Muscle layer of duodenum (tissue), 2 donors: ENCODE data around the gene ATPAF1.

Experiments used
- H3K27ac ChIP-seq: one replicate; pipeline ENCODE4 v1.7.0; 2013; ENCODE audit warnings: mild to moderate bottlenecking, low read length
- H3K27me3 ChIP-seq: one replicate; pipeline ENCODE4 v1.7.0; 2013; ENCODE audit warnings: low read depth, mild to moderate bottlenecking, control low read depth, low read length
- H3K36me3 ChIP-seq, 2 donors: one replicate each; pipeline ENCODE4 v1.7.0; 2013; ENCODE audit warnings: low read length in 2 of 2, control low read depth in 1 of 2, mild to moderate bottlenecking in 1 of 2; ENCODE audit not compliant: insufficient read depth in 2 of 2, control insufficient read depth in 1 of 2
- H3K4me1 ChIP-seq, 2 donors: one replicate each; pipeline ENCODE4 v1.7.0; 2013; ENCODE audit warnings: low read length in 2 of 2, mild to moderate bottlenecking in 2 of 2, control low read depth in 1 of 2, moderate library complexity in 1 of 2; ENCODE audit not compliant: insufficient read depth in 2 of 2, control insufficient read depth in 1 of 2
- H3K4me3 ChIP-seq, 2 donors: one replicate each; pipeline ENCODE4 v1.7.0; 2013; ENCODE audit warnings: low read length in 2 of 2, low read depth in 1 of 2, mild to moderate bottlenecking in 1 of 2
- H3K9me3 ChIP-seq, 2 donors: one replicate each; pipeline ENCODE4 v1.7.0; 2013; ENCODE audit warnings: low read length in 2 of 2, control low read depth in 1 of 2, mild to moderate bottlenecking in 1 of 2; ENCODE audit not compliant: control insufficient read depth in 1 of 2
- donor health status: healthy.

ATPAF1 gene

GRCh38 chr1:46623743-46624644, 44.2 kb downstream of the ATPAF1 start:
- H3K4me3 ChIP-seq = no peak overlapping the region
- no peak overlapping the region for H3K27ac ChIP-seq
- peaks cover 0 to 3% of the 10 kb centered on the region in 2 donors for H3K4me1 ChIP-seq
- no peaks in the 10 kb centered on the region for H3K27me3 ChIP-seq
- H3K36me3 ChIP-seq = peaks cover 0 to under 1% of the 10 kb centered on the region in 2 donors
- H3K9me3 ChIP-seq = no peaks in the 10 kb centered on the region

GRCh38 chr1:46622344-46622743, 45.8 kb downstream of the ATPAF1 start:
- Histone ChIP-seq H3K27ac (no peak overlapping the region), H3K27me3 (no peaks in the 10 kb centered on the region), H3K4me3 (no peak overlapping the region), H3K36me3 (no peaks in the 10 kb centered on the region), H3K4me1 (peaks cover 0 to 5% of the 10 kb centered on the region in 2 donors), H3K9me3 (no peaks in the 10 kb centered on the region)

DNA sequence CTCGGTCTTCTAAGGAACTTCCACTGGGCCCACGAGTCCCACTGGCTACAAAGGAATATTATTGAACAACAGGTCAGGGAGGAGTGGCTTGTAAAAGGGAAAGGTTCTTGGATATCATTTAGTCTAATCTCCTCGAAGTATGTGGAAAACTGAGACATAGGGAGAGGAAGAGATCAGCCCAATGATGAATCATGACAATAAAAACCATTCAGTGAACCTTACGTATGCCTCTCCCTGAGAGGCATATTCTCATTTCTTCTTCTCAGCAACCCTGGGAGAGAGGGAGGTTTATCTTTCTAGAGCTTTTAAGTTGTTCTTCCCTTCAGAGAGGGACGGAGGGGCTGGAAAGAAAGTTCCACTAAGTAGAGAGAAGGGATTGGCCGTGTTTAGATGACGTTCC, 46.2 kb downstream of the ATPAF1 start:
- Histone ChIP-seq H3K27ac (no peak overlapping the region), H3K27me3 (no peaks in the 10 kb centered on the region), H3K4me3 (no peak overlapping the region), H3K9me3 (no peaks in the 10 kb centered on the region), H3K36me3 (no peaks in the 10 kb centered on the region), H3K4me1 (peaks cover 0 to 8% of the 10 kb centered on the region in 2 donors)

- peaks cover 10 to 16% of the 10 kb centered on the region in 2 donors for H3K4me1 ChIP-seq
- H3K27me3 ChIP-seq = no peaks in the 10 kb centered on the region
- H3K9me3 ChIP-seq = no peaks in the 10 kb centered on the region
- H3K4me3 ChIP-seq = no peak overlapping the region
- no peak overlapping the region for H3K27ac ChIP-seq
- H3K36me3 ChIP-seq = no peaks in the 10 kb centered on the region
These were observed 48.4 kb downstream of the ATPAF1 start for GRCh38 chr1:46619656-46620258.

- no peaks in the 10 kb centered on the region for H3K36me3 ChIP-seq
- H3K27ac ChIP-seq = no peak overlapping the region
- H3K4me1 ChIP-seq = peaks cover 17 to 25% of the 10 kb centered on the region in 2 donors
- no peak overlapping the region for H3K4me3 ChIP-seq
- H3K27me3 ChIP-seq = no peaks in the 10 kb centered on the region
- no peaks in the 10 kb centered on the region for H3K9me3 ChIP-seq
These were observed 49.3 kb downstream of the ATPAF1 start for GRCh38 chr1:46618754-46619415.

- Histone ChIP-seq H3K4me3 (no peak overlapping the region), H3K9me3 (no peaks in the 10 kb centered on the region), H3K27me3 (no peaks in the 10 kb centered on the region), H3K4me1 (peaks cover 23 to 36% of the 10 kb centered on the region in 2 donors), H3K36me3 (no peaks in the 10 kb centered on the region), H3K27ac (no peak overlapping the region)
These were observed 50.3 kb downstream of the ATPAF1 start for GRCh38 chr1:46617833-46618232.

DNA sequence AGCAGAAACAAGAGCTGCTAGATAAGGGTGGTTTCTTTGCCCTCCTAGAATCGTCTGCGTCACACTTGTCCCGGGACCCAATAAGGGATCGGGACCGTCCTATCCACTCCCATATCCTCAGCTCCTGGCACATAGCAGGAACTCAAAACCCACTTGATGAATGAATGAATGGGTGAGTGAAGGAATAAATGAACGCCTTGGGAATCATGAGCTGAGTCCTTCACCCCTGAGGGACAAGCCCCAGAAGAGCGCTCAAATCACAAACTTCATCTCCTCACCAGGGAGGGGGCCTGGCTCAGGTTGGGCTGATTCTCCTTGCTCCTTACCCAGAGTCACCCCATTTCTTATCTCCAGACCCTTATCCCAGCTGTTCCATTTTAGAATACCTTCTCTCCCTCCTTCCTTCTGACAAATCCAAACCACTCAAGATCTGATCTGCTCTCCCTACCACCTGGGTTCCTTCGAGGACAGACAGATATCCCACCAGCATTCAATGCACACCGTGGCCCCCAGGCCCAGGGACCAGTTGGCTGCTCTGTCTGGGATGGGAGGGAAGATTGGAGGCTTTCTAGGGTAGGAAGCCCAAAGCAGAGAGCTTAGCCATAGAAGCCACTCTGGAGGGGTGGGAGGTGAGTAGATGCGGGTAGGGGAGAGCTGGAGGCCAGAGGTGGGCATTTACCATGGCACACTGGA, 50.9 kb downstream of the ATPAF1 start:
- H3K27me3 ChIP-seq = no peaks in the 10 kb centered on the region
- no peaks in the 10 kb centered on the region for H3K9me3 ChIP-seq
- peak overlapping the region; percentile 81 to 90 for H3K4me3 ChIP-seq
- peaks cover 23 to 41% of the 10 kb centered on the region in 2 donors for H3K4me1 ChIP-seq
- H3K36me3 ChIP-seq = no peaks in the 10 kb centered on the region
- H3K27ac ChIP-seq = peak overlapping the region; percentile 82

GRCh38 chr1:46616277-46617107, 51.7 kb downstream of the ATPAF1 start, which contains the start of gene MOB3C:
MOB3C (minus strand) TSS chr1:46616811; CDS start chr1:46613321, 3,490 bp downstream.
- peaks cover 23 to 49% of the 10 kb centered on the region in 2 donors for H3K4me1 ChIP-seq
- peak within 1 kb of the TSS; percentile 82 for H3K27ac ChIP-seq
- peak within 1 kb of the TSS; percentile 81 to 90 for H3K4me3 ChIP-seq

GRCh38 chr1:46615735-46616134, 52.4 kb downstream of the ATPAF1 start:
- peak overlapping the region; percentile 81 to 90 for H3K4me3 ChIP-seq
- no peaks in the 10 kb centered on the region for H3K27me3 ChIP-seq
- H3K4me1 ChIP-seq = peaks cover 23 to 53% of the 10 kb centered on the region in 2 donors
- H3K27ac ChIP-seq = peak overlapping the region; percentile 82
- H3K36me3 ChIP-seq = peaks cover 0 to 5% of the 10 kb centered on the region in 2 donors
- no peaks in the 10 kb centered on the region for H3K9me3 ChIP-seq

More at GRCh38 chr1:46616277-46617107, 51.7 kb downstream of the ATPAF1 start, which contains the start of gene MOB3C:
- H3K36me3 ChIP-seq = peaks cover 0 to 4% of the 10 kb centered on the region in 2 donors
- H3K9me3 ChIP-seq = no peaks in the 10 kb centered on the region
- H3K27me3 ChIP-seq = no peaks in the 10 kb centered on the region

GRCh38 chr1:46615088-46615487, 53.1 kb downstream of the ATPAF1 start:
- H3K27me3 ChIP-seq = no peaks in the 10 kb centered on the region
- peaks cover under 1 to 5% of the 10 kb centered on the region in 2 donors for H3K36me3 ChIP-seq
- H3K4me3 ChIP-seq = peak overlapping the region; percentile 81 to 90
- no peaks in the 10 kb centered on the region for H3K9me3 ChIP-seq
- H3K27ac ChIP-seq = peak overlapping the region; percentile 82
- H3K4me1 ChIP-seq = peaks cover 23 to 53% of the 10 kb centered on the region in 2 donors
